Glutamatergic neuron (in vitro differentiated cells): ENCODE measurements around the gene LTO1. TPM values are rescaled to one million over a fixed set of nuclear protein-coding genes. Genes with fewer than 3 reads are reported as not detected.

ENCODE experiments used
- DNase-seq: peaks from one replicate; pipeline ENCODE4 v3.0.0; 2022
- H3K27ac Mint-ChIP-seq: one replicate; pipeline ENCODE4 v1.8.0; 2020; ENCODE audit warnings: mild to moderate bottlenecking, mixed read lengths, inconsistent platforms; ENCODE audit not compliant: unreplicated experiment
- H3K27me3 Mint-ChIP-seq: one replicate; pipeline ENCODE4 v1.8.0; 2020; ENCODE audit warnings: mild to moderate bottlenecking, moderate library complexity, mixed read lengths, inconsistent platforms; ENCODE audit not compliant: unreplicated experiment
- H3K36me3 Mint-ChIP-seq: one replicate; pipeline ENCODE4 v1.8.0; 2020; ENCODE audit warnings: mild to moderate bottlenecking, mixed read lengths, inconsistent platforms; ENCODE audit not compliant: unreplicated experiment
- H3K4me1 Mint-ChIP-seq: one replicate; pipeline ENCODE4 v1.8.0; 2020; ENCODE audit warnings: mild to moderate bottlenecking, low read depth, mixed read lengths, inconsistent platforms; ENCODE audit not compliant: unreplicated experiment
- H3K4me3 Mint-ChIP-seq: one replicate; pipeline ENCODE4 v1.8.0; 2020; ENCODE audit warnings: mild to moderate bottlenecking, mixed read lengths, inconsistent platforms; ENCODE audit not compliant: unreplicated experiment
- H3K9me3 Mint-ChIP-seq: one replicate; pipeline ENCODE4 v1.8.0; 2020; ENCODE audit warnings: mild to moderate bottlenecking, moderate library complexity, mixed read lengths, inconsistent platforms; ENCODE audit not compliant: unreplicated experiment
- CTCF ChIP-seq: fragments of 200-600 bp; sonication (generic); IDR thresholded peaks from one replicate; pipeline ENCODE4 v1.5.0; 2021; ENCODE audit not compliant: partially characterized antibody, unreplicated experiment
- total RNA-seq: library from RNA; stranded (reverse); fragmentation: NEBNext Ultra II Directional; extraction: Animal tissue kit (Norgen Biotek cat#: 25700); gene quantifications from one replicate; pipeline ENCODE4 v1.2.1, GENCODE V29; 2021; ENCODE audit not compliant: unreplicated experiment

The LTO1 gene
- total RNA-seq, 1 donor from 2014 or later, result 38.1 TPM

- Mint-ChIP-seq H3K27me3 (peaks cover 3% of the 10 kb centered on the region), H3K9me3 (peaks cover 2% of the 10 kb centered on the region), H3K36me3 (no peaks in the 10 kb centered on the region), H3K27ac (no peak overlapping the region), H3K4me1 (peaks cover 4% of the 10 kb centered on the region), H3K4me3 (no peak overlapping the region)
- TF ChIP-seq CTCF, result no peak
- no peak for DNase-seq
Measured at GRCh38 chr11:69686452-69686851, 11.3 kb upstream of the LTO1 start.

GRCh38 chr11:69685348-69685747 is 10.2 kb upstream of the LTO1 start:
- Mint-ChIP-seq H3K36me3 (no peaks in the 10 kb centered on the region), H3K4me3 (no peak overlapping the region), H3K27ac (no peak overlapping the region), H3K9me3 (no peaks in the 10 kb centered on the region), H3K27me3 (peaks cover 2% of the 10 kb centered on the region), H3K4me1 (peaks cover under 1% of the 10 kb centered on the region)
- TF ChIP-seq CTCF, result no peak
- no peak for DNase-seq

- peaks cover 2% of the 10 kb centered on the region for H3K27me3 Mint-ChIP-seq
- no peaks in the 10 kb centered on the region for H3K36me3 Mint-ChIP-seq
- DNase-seq, result no peak
- no peak for TF ChIP-seq CTCF
- no peaks in the 10 kb centered on the region for H3K9me3 Mint-ChIP-seq
- H3K4me3 Mint-ChIP-seq, result no peak overlapping the region
- no peaks in the 10 kb centered on the region for H3K4me1 Mint-ChIP-seq
- H3K27ac Mint-ChIP-seq, result no peak overlapping the region
Measured at GRCh38 chr11:69684651-69685050, 9.5 kb upstream of the LTO1 start.

- Mint-ChIP-seq H3K27me3 (peaks cover 2% of the 10 kb centered on the region), H3K4me1 (no peaks in the 10 kb centered on the region), H3K36me3 (no peaks in the 10 kb centered on the region), H3K27ac (no peak overlapping the region), H3K9me3 (no peaks in the 10 kb centered on the region), H3K4me3 (no peak overlapping the region)
- peak; percentile 33 for TF ChIP-seq CTCF
- DNase-seq, result no peak
Measured at GRCh38 chr11:69683764-69684333, 8.7 kb upstream of the LTO1 start.

GRCh38 chr11:69682681-69683326 is 7.7 kb upstream of the LTO1 start:
- Mint-ChIP-seq H3K4me3 (no peak overlapping the region), H3K9me3 (no peaks in the 10 kb centered on the region), H3K27ac (no peak overlapping the region), H3K36me3 (no peaks in the 10 kb centered on the region), H3K4me1 (no peaks in the 10 kb centered on the region), H3K27me3 (peaks cover 4% of the 10 kb centered on the region)
- no peak for TF ChIP-seq CTCF
- DNase-seq, result no peak
